Mesenchymal stem cell (in vitro differentiated cells and primary cell): ENCODE data around the gene CCDC87.

Source experiments
- DNase-seq: peaks from one replicate; pipeline ENCODE4 v3.0.0-alpha.2; 2013
- H2AFZ ChIP-seq: one replicate; pipeline ENCODE4 v1.6.1; 2013; ENCODE audit warnings: low read depth, mild to moderate bottlenecking, control low read depth, inconsistent platforms, low read length, moderate library complexity
- H2AK5ac ChIP-seq: 2 replicates; pipeline ENCODE4 v1.6.1; 2013; ENCODE audit warnings: low read length, moderate library complexity, mild to moderate bottlenecking, inconsistent platforms; ENCODE audit not compliant: severe bottlenecking
- H2BK120ac ChIP-seq: one replicate; pipeline ENCODE4 v1.6.1; 2013; ENCODE audit warnings: low read depth, mild to moderate bottlenecking, inconsistent platforms, low read length, moderate library complexity
- H2BK12ac ChIP-seq, 2 experiments: one replicate each; pipeline ENCODE4 v1.6.1; 2013; ENCODE audit warnings: inconsistent platforms in 2 of 2, low read length in 2 of 2, mild to moderate bottlenecking in 2 of 2, moderate library complexity in 2 of 2, control low read depth in 1 of 2
- H2BK15ac ChIP-seq: one replicate; pipeline ENCODE4 v1.6.1; 2013; ENCODE audit warnings: mild to moderate bottlenecking, low read depth, inconsistent platforms; ENCODE audit not compliant: poor library complexity, severe bottlenecking
- H2BK5ac ChIP-seq: 2 replicates; pipeline ENCODE4 v1.6.1; 2013; ENCODE audit warnings: low read depth, mild to moderate bottlenecking, low read length, control low read depth, inconsistent platforms; ENCODE audit not compliant: poor library complexity, severe bottlenecking
- H3K14ac ChIP-seq, 2 experiments: one replicate each; pipeline ENCODE4 v1.6.1; 2013; ENCODE audit warnings: inconsistent platforms in 2 of 2, low read length in 2 of 2, control low read depth in 1 of 2, mild to moderate bottlenecking in 1 of 2, moderate library complexity in 1 of 2
- H3K18ac ChIP-seq, 2 experiments: one replicate each; pipeline ENCODE4 v1.6.1; 2013; ENCODE audit warnings: inconsistent platforms in 2 of 2, low read length in 2 of 2, control low read depth in 1 of 2, low read depth in 1 of 2, mild to moderate bottlenecking in 1 of 2
- H3K23ac ChIP-seq, 2 experiments: one replicate each; pipeline ENCODE4 v1.6.1; 2013; ENCODE audit warnings: inconsistent platforms in 2 of 2, low read length in 2 of 2, mild to moderate bottlenecking in 2 of 2, moderate library complexity in 2 of 2, control low read depth in 1 of 2
- H3K27ac ChIP-seq: 2 replicates; pipeline ENCODE4 v1.5.1; 2013; ENCODE audit warnings: mild to moderate bottlenecking, moderate library complexity, low read length, control low read depth, inconsistent platforms; ENCODE audit not compliant: poor library complexity, severe bottlenecking
- H3K27me3 ChIP-seq, 2 experiments: 2 replicates each; pipeline versions ENCODE4 v1.6.1 to v1.7.0; 2013; ENCODE audit warnings: low read length in 2 of 2, mild to moderate bottlenecking in 2 of 2, moderate library complexity in 2 of 2, control low read depth in 1 of 2, inconsistent platforms in 1 of 2; ENCODE audit not compliant: control insufficient read depth in 1 of 2, insufficient read depth in 1 of 2
- H3K36me3 ChIP-seq, 2 experiments: 2 replicates each; pipeline versions ENCODE4 v1.6.1 to v1.7.0; 2013; ENCODE audit warnings: low read length in 2 of 2, control low read depth in 1 of 2, inconsistent platforms in 1 of 2, low read depth in 1 of 2, mild to moderate bottlenecking in 1 of 2; ENCODE audit not compliant: insufficient read depth in 2 of 2, control insufficient read depth in 1 of 2
- H3K4ac ChIP-seq, 2 experiments: one replicate each; pipeline ENCODE4 v1.6.1; 2013; ENCODE audit warnings: inconsistent platforms in 2 of 2, low read length in 2 of 2, mild to moderate bottlenecking in 2 of 2, moderate library complexity in 2 of 2, control low read depth in 1 of 2, low read depth in 1 of 2
- H3K4me1 ChIP-seq: 2 replicates; pipeline ENCODE4 v1.6.1; 2013; ENCODE audit warnings: low read depth, low read length, control low read depth; ENCODE audit not compliant: control insufficient read depth, insufficient read depth
- H3K4me2 ChIP-seq: 2 replicates; pipeline ENCODE4 v1.6.1; 2013; ENCODE audit warnings: low read length, mild to moderate bottlenecking, inconsistent platforms; ENCODE audit not compliant: poor library complexity, severe bottlenecking
- H3K4me3 ChIP-seq, 2 experiments: 2 replicates each; pipeline versions ENCODE4 v1.5.1 to v1.7.0; 2013; ENCODE audit warnings: low read length in 2 of 2, mild to moderate bottlenecking in 2 of 2, control low read depth in 1 of 2, low read depth in 1 of 2; ENCODE audit not compliant: insufficient read depth in 1 of 2
- H3K79me1 ChIP-seq: replicated peaks from 2 replicates; pipeline ENCODE4 v1.6.1; 2013; ENCODE audit warnings: mild to moderate bottlenecking, control low read depth, low read length, inconsistent platforms; ENCODE audit not compliant: poor library complexity, severe bottlenecking
- H3K9ac ChIP-seq: 2 replicates; pipeline ENCODE4 v1.7.0; 2013; ENCODE audit warnings: mild to moderate bottlenecking, low read length, moderate library complexity
- H3K9me3 ChIP-seq: 2 replicates; pipeline ENCODE4 v1.7.0; 2013; ENCODE audit warnings: mild to moderate bottlenecking, low read length; ENCODE audit not compliant: control insufficient read depth
- H4K8ac ChIP-seq: one replicate; pipeline ENCODE4 v1.6.1; 2013; ENCODE audit warnings: inconsistent platforms, mild to moderate bottlenecking, low read length, moderate library complexity
- H4K91ac ChIP-seq: one replicate; pipeline ENCODE4 v1.6.1; 2013; ENCODE audit warnings: mild to moderate bottlenecking, low read length, inconsistent platforms
- WGBS: methylation state at CpG from one replicate; pipeline ENCODE4 v1.1.7; 2013; ENCODE audit warnings: mixed read lengths; 5-methylcytosine and 5-hydroxymethylcytosine counted together

CCDC87 gene

DNA sequence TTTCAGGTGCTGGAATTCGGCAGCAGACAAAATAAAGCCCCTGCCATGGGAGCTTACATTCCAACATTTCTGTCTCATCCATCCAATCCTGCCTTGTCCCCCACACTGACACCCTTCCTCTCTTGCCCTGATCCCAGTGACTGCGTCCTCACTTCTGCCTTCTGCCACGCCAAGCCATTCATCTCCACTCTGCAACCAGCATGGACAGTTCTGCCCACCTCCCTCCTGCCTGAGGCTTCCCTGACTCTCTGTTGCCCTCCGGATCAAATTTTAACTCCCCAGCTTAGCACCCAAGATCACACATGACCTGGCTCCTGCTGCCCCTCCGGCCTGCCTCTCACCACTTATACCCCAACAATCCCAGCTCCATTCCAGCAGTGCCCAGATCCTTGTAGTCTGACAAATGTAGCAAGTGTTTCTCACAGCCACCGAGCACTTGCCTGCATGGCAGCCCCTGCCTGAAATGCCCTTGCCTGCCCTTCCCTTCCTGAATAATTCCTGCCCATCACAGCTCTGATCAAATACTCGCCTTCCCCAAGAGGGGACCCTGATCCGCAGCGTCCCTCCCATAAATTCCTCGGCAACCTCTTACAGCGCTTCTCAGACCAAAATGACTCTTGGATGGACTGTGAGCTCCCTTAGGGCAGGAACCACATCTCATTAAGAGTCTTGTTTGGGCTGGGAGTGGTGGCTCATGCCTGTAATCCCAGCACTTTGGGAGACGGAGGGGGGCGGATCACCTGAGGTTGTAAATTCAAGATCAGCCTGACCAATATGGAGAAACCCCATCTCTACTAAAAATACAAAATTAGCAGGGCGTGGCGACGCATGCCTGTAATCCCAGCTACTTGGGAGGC is 43.9 kb downstream of the CCDC87 start:
- H3K27me3 ChIP-seq: peaks cover 5 to 36% of the 10 kb centered on the region in 2 experiments
- H2AK5ac ChIP-seq: no peak overlapping the region
- no peak overlapping the region for H2BK15ac ChIP-seq
- H3K9ac ChIP-seq: no peak overlapping the region
- no peaks in the 10 kb centered on the region for H3K36me3 ChIP-seq
- no peak overlapping the region for H4K8ac ChIP-seq
- H3K4me3 ChIP-seq: no peak overlapping the region
- no peak overlapping the region for H3K14ac ChIP-seq
- H2BK12ac ChIP-seq: no peak overlapping the region
- H3K79me1 ChIP-seq: peaks cover 2% of the 10 kb centered on the region
- no peak overlapping the region for H2AFZ ChIP-seq
- H3K4me2 ChIP-seq: no peak overlapping the region
- no peak overlapping the region for H2BK5ac ChIP-seq
- 72% methylated on average over 9 of the region's 16 CpGs for WGBS
- H3K4ac ChIP-seq: no peak overlapping the region
- no peak for DNase-seq
- no peak overlapping the region for H3K23ac ChIP-seq
- H3K9me3 ChIP-seq: no peaks in the 10 kb centered on the region
- H3K27ac ChIP-seq: no peak overlapping the region
- no peak overlapping the region for H2BK120ac ChIP-seq
- no peak overlapping the region for H4K91ac ChIP-seq
- no peak overlapping the region for H3K18ac ChIP-seq
- H3K4me1 ChIP-seq: peaks cover 16% of the 10 kb centered on the region

- DNase-seq: no peak
- Histone ChIP-seq H3K4me3 (no peak overlapping the region), H3K4me1 (peaks cover 23% of the 10 kb centered on the region), H3K27ac (no peak overlapping the region), H3K14ac (no peak overlapping the region), H2BK5ac (no peak overlapping the region), H2BK12ac (no peak overlapping the region), H3K4ac (no peak overlapping the region), H3K4me2 (no peak overlapping the region), H3K23ac (no peak overlapping the region), H4K91ac (no peak overlapping the region), H3K18ac (no peak overlapping the region), H3K36me3 (peaks cover 5 to 7% of the 10 kb centered on the region in 2 experiments), H3K79me1 (peaks cover 10% of the 10 kb centered on the region), H4K8ac (no peak overlapping the region), H3K9ac (no peak overlapping the region), H2BK120ac (no peak overlapping the region), H2AFZ (no peak overlapping the region), H3K9me3 (no peaks in the 10 kb centered on the region), H2AK5ac (no peak overlapping the region), H3K27me3 (peaks cover 5 to 36% of the 10 kb centered on the region in 2 experiments), H2BK15ac (peak overlapping the region; percentile 29)
- 80% methylated on average over 11 of the region's 11 CpGs for WGBS
These were observed 44.8 kb downstream of the CCDC87 start for GRCh38 chr11:66548041-66548440.

DNA sequence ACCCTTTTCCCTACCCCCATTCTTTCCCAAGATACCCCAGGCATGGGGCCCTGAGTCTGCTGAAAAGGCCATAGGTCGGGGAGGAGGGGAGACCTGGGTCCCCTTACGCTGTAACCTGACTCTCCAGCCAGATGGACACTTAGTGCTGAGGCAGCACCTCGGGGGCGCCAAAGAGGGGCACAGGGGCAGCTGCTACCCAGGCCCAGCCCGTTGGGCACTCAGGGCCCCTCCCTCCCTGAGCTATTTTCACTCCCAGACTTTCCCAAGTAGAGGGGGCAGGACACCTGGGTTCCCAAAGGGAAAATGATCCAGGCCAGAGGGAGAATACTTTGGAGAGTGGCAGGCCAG is 45.2 kb downstream of the CCDC87 start:
- no peak overlapping the region for H2BK120ac ChIP-seq
- no peak overlapping the region for H3K4ac ChIP-seq
- no peak overlapping the region for H2AK5ac ChIP-seq
- no peak overlapping the region for H3K14ac ChIP-seq
- no peak overlapping the region for H4K8ac ChIP-seq
- H2BK15ac ChIP-seq: peak overlapping the region; percentile 29
- H3K4me3 ChIP-seq: no peak overlapping the region
- H3K27ac ChIP-seq: no peak overlapping the region
- no peak overlapping the region for H3K9ac ChIP-seq
- H3K27me3 ChIP-seq: peaks cover 5 to 36% of the 10 kb centered on the region in 2 experiments
- no peak overlapping the region for H3K18ac ChIP-seq
- H2BK12ac ChIP-seq: no peak overlapping the region
- H3K4me1 ChIP-seq: peaks cover 23% of the 10 kb centered on the region
- no peak overlapping the region for H2BK5ac ChIP-seq
- no peak for DNase-seq
- H3K9me3 ChIP-seq: no peaks in the 10 kb centered on the region
- H2AFZ ChIP-seq: no peak overlapping the region
- H3K4me2 ChIP-seq: no peak overlapping the region
- no peak overlapping the region for H4K91ac ChIP-seq
- peaks cover 8 to 11% of the 10 kb centered on the region in 2 experiments for H3K36me3 ChIP-seq
- peaks cover 12% of the 10 kb centered on the region for H3K79me1 ChIP-seq
- 34% methylated on average over 5 of the region's 5 CpGs for WGBS
- H3K23ac ChIP-seq: no peak overlapping the region

- no peak overlapping the region for H2BK5ac ChIP-seq
- no peak overlapping the region for H2AK5ac ChIP-seq
- H3K27me3 ChIP-seq: peaks cover 5 to 36% of the 10 kb centered on the region in 2 experiments
- H2BK120ac ChIP-seq: no peak overlapping the region
- H3K36me3 ChIP-seq: peaks cover 10 to 17% of the 10 kb centered on the region in 2 experiments
- H3K27ac ChIP-seq: no peak overlapping the region
- H3K9ac ChIP-seq: no peak overlapping the region
- no peaks in the 10 kb centered on the region for H3K9me3 ChIP-seq
- no peak overlapping the region for H2AFZ ChIP-seq
- no peak overlapping the region for H4K91ac ChIP-seq
- peak overlapping the region in 1 of 2 experiments; percentile 34 for H3K18ac ChIP-seq
- peak overlapping the region; percentile 31 for H2BK15ac ChIP-seq
- no peak overlapping the region for H3K4ac ChIP-seq
- no peak overlapping the region for H3K14ac ChIP-seq
- H4K8ac ChIP-seq: no peak overlapping the region
- WGBS: 23% methylated on average over 17 of the region's 18 CpGs
- H3K4me3 ChIP-seq: no peak overlapping the region
- H3K4me1 ChIP-seq: peaks cover 23% of the 10 kb centered on the region
- no peak for DNase-seq
- peaks cover 12% of the 10 kb centered on the region for H3K79me1 ChIP-seq
- H3K23ac ChIP-seq: peak overlapping the region in 1 of 2 experiments; percentile 27
- no peak overlapping the region for H2BK12ac ChIP-seq
- H3K4me2 ChIP-seq: peak overlapping the region; percentile 70
These were observed 45.7 kb downstream of the CCDC87 start for GRCh38 chr11:66546966-66547661.
